ENCODE data around the gene NPHP4.

The NPHP4 gene

DNA sequence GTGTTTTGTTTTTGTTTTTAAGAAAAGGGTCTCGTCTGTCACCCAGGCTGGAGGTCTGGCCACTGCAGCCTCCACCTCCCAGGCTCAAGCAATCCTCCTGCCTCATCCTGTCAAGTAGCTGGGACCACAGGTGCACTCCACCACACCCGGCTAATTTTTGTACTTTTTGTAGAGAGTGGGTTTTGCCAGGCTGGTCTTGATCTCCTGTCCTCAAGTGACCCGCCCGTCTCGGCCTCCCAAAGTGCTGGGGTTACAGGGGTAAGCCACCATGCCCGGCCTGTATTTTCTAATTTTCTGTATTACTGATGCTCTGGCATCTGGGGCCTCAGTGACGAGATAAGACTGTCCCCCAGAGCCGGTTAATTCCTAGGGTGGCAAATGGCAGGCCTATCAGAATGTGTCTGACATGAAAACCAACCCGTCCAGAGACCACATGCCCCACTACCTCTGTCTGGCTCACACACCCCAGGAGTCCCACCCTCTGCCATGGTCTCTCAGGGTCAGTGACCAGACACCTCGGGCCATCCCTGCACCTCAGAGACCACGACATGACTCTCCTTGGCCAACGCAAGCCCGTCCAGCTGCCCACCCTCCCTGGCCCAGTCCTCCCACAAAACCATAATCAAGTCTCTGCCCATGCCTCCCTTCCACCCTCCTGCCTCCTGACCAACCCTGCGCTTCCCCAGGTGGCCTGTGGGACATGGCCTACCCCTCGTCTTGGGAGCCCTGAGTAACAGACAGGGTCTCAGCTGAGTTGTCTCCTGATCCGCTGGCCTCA is 12.5 kb downstream of the NPHP4 start:
- TF ChIP-seq, protein P1, sequence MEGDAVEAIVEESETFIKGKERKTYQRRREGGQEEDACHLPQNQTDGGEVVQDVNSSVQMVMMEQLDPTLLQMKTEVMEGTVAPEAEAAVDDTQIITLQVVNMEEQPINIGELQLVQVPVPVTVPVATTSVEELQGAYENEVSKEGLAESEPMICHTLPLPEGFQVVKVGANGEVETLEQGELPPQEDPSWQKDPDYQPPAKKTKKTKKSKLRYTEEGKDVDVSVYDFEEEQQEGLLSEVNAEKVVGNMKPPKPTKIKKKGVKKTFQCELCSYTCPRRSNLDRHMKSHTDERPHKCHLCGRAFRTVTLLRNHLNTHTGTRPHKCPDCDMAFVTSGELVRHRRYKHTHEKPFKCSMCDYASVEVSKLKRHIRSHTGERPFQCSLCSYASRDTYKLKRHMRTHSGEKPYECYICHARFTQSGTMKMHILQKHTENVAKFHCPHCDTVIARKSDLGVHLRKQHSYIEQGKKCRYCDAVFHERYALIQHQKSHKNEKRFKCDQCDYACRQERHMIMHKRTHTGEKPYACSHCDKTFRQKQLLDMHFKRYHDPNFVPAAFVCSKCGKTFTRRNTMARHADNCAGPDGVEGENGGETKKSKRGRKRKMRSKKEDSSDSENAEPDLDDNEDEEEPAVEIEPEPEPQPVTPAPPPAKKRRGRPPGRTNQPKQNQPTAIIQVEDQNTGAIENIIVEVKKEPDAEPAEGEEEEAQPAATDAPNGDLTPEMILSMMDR (IDR thresholded peaks at IDR 0.05), result no peak
- H3K27ac Mint-ChIP-seq, result peak overlapping the region; percentile 66

DNA sequence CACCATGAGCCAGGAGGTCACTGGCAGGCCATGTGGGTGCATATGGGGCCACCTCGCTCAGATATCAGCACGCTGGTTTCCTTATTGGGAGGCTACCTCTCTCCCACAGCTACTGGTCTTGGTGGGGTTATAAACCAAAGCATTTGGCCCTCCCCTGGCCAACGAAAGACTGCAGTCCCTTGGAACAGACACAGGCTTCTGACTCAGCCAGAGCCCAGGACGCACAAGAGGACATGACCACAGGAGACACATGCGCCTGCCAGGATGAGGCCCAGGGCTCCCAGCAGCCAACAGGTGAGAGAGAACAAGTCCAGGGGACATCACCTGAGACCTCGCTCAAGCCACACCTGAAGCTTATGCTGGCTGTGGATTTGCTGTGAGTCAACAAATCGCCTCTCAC is 13.8 kb downstream of the NPHP4 start:
- no peaks in the 10 kb centered on the region for H3K27me3 Mint-ChIP-seq (ENCODE audit: low read depth, poor library complexity)
- no peak overlapping the region for H3K27ac Mint-ChIP-seq
- H3K9me3 Mint-ChIP-seq, result peaks cover 4% of the 10 kb centered on the region
- no peak for DNase-seq
- no peak overlapping the region for H3K4me3 Mint-ChIP-seq
- H3K36me3 Mint-ChIP-seq (ENCODE audit: low read depth), result peaks cover 17% of the 10 kb centered on the region
- TF ChIP-seq, protein P1 (IDR thresholded peaks at IDR 0.05), result no peak
- peaks cover 65% of the 10 kb centered on the region for H3K4me1 Mint-ChIP-seq

More for the DNA sequence above, 12.5 kb downstream of the NPHP4 start:
- Mint-ChIP-seq H3K4me3 (peak overlapping the region; percentile 26), H3K9me3 (peaks cover 4% of the 10 kb centered on the region), H3K27me3 (ENCODE audit: low read depth, poor library complexity) (no peaks in the 10 kb centered on the region), H3K36me3 (ENCODE audit: low read depth) (peaks cover 20% of the 10 kb centered on the region), H3K4me1 (peaks cover 56% of the 10 kb centered on the region)
- no peak for DNase-seq

DNA sequence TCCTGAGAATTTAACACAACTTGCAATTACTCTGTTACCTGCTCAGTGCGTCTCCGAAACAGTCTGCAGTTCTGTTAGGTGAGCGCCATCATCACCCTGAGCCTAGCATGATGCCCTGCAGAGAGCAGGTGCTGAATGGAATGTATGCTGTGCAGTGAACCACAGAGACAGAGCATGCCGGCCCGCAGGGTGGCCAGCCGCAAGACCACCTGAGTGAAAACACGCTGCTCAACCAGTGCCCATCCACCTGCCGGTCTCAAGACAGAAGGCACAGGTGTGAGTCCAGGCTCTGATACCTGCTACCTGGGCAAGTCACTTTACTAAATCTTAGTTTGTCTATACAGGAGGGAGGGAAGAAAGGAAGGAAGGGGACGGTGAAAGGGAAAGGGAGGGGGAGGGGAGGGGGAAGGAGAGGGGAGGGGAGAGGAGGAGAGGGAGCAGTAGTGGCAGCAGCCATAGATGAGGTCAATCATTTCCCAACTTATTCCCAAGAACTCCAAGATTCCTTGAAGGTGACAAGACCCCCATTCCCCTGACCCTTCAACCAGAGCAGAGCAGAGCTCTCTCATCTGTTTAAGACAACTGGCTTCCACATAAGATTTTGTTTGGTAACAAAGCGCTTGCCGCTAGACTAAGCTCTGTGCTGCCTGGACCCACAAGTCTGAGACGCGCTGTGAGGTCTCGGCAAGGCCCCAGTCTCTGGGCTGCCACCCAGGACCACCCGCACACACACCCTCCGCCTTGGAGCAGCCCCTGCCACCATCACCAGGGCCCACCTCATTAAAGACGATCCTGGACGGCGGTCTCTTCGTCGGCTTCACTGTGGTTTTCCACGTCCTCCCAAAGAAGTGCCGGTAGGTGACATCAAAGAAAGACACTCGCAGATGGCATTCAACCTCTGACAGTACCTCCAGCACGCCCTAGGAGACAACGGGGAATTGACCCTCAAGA is 14.5 kb downstream of the NPHP4 start:
- Mint-ChIP-seq H3K27me3 (ENCODE audit: low read depth, poor library complexity) (no peaks in the 10 kb centered on the region), H3K27ac (peak overlapping the region; percentile 43), H3K9me3 (peaks cover 4% of the 10 kb centered on the region), H3K4me3 (no peak overlapping the region), H3K36me3 (ENCODE audit: low read depth) (peaks cover 17% of the 10 kb centered on the region), H3K4me1 (peaks cover 59% of the 10 kb centered on the region)
- DNase-seq, result no peak
- TF ChIP-seq, protein P1 (IDR thresholded peaks at IDR 0.05), result no peak

DNA sequence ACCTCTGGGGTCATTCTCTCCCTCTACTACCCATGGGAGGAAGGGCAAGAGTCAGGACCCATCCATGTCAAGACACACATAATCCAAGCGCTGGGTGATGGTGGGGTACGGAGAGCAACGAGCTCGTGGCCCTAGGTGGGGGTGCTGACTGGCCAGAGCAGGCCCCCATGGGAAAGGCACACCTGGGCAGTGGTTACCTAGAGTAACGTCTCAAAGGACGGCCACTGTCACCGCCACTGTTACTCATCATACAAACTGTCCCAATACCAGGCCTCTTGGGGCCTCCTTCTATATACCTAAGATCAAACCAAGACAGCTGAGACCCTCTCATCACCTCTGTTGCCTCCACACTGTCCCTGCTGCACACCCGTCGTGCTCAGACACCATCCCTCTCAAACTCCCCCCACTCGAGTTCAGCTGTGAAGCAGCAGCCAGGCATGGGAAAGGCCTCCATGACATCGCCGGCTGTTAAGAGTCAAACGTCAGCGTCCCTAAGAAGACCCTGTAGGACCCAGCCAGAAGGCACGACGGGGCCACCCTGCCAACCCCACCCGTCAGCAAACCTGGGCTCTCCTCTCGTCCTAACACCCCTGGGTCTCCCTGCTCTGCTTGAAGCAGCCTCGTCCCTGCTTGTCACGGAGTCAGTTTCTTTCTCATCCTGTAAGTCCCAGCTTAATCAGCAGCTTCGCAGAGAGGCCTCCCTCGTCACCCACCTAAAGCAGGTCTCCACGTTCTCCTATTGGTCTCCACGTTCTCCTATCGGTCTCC is 15.3 kb downstream of the NPHP4 start:
- peak overlapping the region; percentile 43 for H3K27ac Mint-ChIP-seq
- H3K36me3 Mint-ChIP-seq (ENCODE audit: low read depth), result peaks cover 17% of the 10 kb centered on the region
- H3K4me3 Mint-ChIP-seq, result no peak overlapping the region
- peaks cover 4% of the 10 kb centered on the region for H3K9me3 Mint-ChIP-seq
- no peak for DNase-seq
- peaks cover 56% of the 10 kb centered on the region for H3K4me1 Mint-ChIP-seq
- TF ChIP-seq, protein P1 (IDR thresholded peaks at IDR 0.05), result no peak
- H3K27me3 Mint-ChIP-seq (ENCODE audit: low read depth, poor library complexity), result no peaks in the 10 kb centered on the region

DNA sequence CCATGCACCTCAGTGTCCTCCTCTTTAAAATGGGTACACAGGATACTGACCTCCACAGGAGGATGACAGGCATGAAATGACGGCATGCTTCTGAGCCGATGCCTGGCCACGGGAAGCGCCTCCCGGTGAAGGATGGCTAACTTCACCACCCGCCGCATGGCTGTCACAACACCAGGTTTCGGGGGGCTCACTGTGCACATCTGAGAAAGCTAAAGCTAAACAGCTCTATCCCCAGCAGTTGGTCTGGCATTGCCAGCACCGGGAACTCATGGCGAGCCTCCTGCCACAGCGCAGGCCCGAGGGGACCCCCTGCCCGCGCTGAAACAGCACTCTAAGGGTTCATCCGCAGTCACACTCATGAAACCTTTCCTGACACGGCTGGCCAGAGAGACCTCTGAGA is 16.0 kb downstream of the NPHP4 start:
- H3K9me3 Mint-ChIP-seq, result peaks cover 4% of the 10 kb centered on the region
- no peak overlapping the region for H3K4me3 Mint-ChIP-seq
- DNase-seq, result no peak
- no peak overlapping the region for H3K27ac Mint-ChIP-seq
- H3K36me3 Mint-ChIP-seq (ENCODE audit: low read depth), result peaks cover 17% of the 10 kb centered on the region
- TF ChIP-seq, protein P1 (IDR thresholded peaks at IDR 0.05), result no peak
- peaks cover 56% of the 10 kb centered on the region for H3K4me1 Mint-ChIP-seq
- no peaks in the 10 kb centered on the region for H3K27me3 Mint-ChIP-seq (ENCODE audit: low read depth, poor library complexity)
